GM12891 (cell line): ENCODE results near the gene FKBP7.

Experiments used
- POLR2A ChIP-seq: IDR thresholded peaks from 2 replicates; pipeline ENCODE4 v1.6.1; 2011; ENCODE audit warnings: low read depth, low read length, control low read depth
- POLR2AphosphoS5 ChIP-seq: IDR thresholded peaks from 2 replicates; pipeline ENCODE4 v1.6.1; 2011; ENCODE audit warnings: low read depth, low read length, control low read depth
- POU2F2 ChIP-seq: IDR thresholded peaks from 2 replicates; pipeline ENCODE4 v1.6.1; 2011; ENCODE audit warnings: low read depth, mild to moderate bottlenecking, control low read depth, low read length, moderate library complexity
- SPI1 ChIP-seq: IDR thresholded peaks from 2 replicates; pipeline ENCODE4 v1.6.1; 2011; ENCODE audit warnings: low read depth, low read length, control low read depth
- TAF1 ChIP-seq: IDR thresholded peaks from 2 replicates; pipeline ENCODE4 v1.6.1; 2011; ENCODE audit warnings: low read depth, low read length, control low read depth

- no peak for TF ChIP-seq POLR2AphosphoS5
- no peak for TF ChIP-seq POLR2A
- TF ChIP-seq TAF1: no peak
- TF ChIP-seq POU2F2: no peak
- no peak for TF ChIP-seq SPI1
Measured at GRCh38 chr2:178526256-178526655, 47.9 kb upstream of the FKBP7 start.
